WTC11 (cell line): ENCODE results near the gene QRFPR. TPM values are rescaled to one million over a fixed set of nuclear protein-coding genes. Genes with fewer than 3 reads are reported as not detected.

Experiments used
- total RNA-seq: library from RNA; stranded (reverse); gene quantifications from 3 replicates; pipeline ENCODE4 v1.2.3, GENCODE V29; 2021

Gene QRFPR
- total RNA-seq, 1 experiment from 2014 or later = 0.68 TPM

Other genes starting within 250 kb of the QRFPR start
- not detected in 3 replicates for gene TNIP3, start 216.7 kb downstream of the QRFPR start, total RNA-seq